ENCODE measurements around the gene KRTAP20-3. TPM values are rescaled to one million over a fixed set of nuclear protein-coding genes. Genes with fewer than 3 reads are reported as not detected.

Gene KRTAP20-3
- total RNA-seq, 1 donor from 2014 or later: not detected

- Histone ChIP-seq H3K4me2 (ENCODE audit: low read length) (no peak overlapping the region), H3K9me3 (ENCODE audit: insufficient read depth, low read depth, low read length) (peaks cover 4% of the 10 kb centered on the region), H3K27me3 (ENCODE audit: insufficient read depth, low read length) (no peaks in the 10 kb centered on the region), H3K79me2 (ENCODE audit: insufficient read depth, low read length) (no peaks in the 10 kb centered on the region), H2AFZ (ENCODE audit: low read depth, low read length) (no peak overlapping the region), H3K4me1 (ENCODE audit: insufficient read depth, low read length) (no peaks in the 10 kb centered on the region), H3K9ac (ENCODE audit: low read length) (no peak overlapping the region), H3K36me3 (ENCODE audit: insufficient read depth, low read length) (no peaks in the 10 kb centered on the region), H3K4me3 (ENCODE audit: insufficient read depth, low read depth, low read length) (no peak overlapping the region), H3K27ac (ENCODE audit: low read depth, low read length) (no peak overlapping the region), H4K20me1 (ENCODE audit: insufficient read depth, low read length) (no peaks in the 10 kb centered on the region)
- H3K36me3 Mint-ChIP-seq (ENCODE audit: low read depth, unreplicated experiment): no peaks in the 10 kb centered on the region
- TF ChIP-seq EZH2 (IDR thresholded peaks at IDR 0.05; ENCODE audit: insufficient read depth, low read length): no peak
- TF ChIP-seq, protein P1, sequence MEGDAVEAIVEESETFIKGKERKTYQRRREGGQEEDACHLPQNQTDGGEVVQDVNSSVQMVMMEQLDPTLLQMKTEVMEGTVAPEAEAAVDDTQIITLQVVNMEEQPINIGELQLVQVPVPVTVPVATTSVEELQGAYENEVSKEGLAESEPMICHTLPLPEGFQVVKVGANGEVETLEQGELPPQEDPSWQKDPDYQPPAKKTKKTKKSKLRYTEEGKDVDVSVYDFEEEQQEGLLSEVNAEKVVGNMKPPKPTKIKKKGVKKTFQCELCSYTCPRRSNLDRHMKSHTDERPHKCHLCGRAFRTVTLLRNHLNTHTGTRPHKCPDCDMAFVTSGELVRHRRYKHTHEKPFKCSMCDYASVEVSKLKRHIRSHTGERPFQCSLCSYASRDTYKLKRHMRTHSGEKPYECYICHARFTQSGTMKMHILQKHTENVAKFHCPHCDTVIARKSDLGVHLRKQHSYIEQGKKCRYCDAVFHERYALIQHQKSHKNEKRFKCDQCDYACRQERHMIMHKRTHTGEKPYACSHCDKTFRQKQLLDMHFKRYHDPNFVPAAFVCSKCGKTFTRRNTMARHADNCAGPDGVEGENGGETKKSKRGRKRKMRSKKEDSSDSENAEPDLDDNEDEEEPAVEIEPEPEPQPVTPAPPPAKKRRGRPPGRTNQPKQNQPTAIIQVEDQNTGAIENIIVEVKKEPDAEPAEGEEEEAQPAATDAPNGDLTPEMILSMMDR (IDR thresholded peaks at IDR 0.05; ENCODE audit: insufficient read depth, low read depth, low read length): no peak
- no peak overlapping the region for H3K4me3 Mint-ChIP-seq (ENCODE audit: unreplicated experiment)
- H3K27ac Mint-ChIP-seq (ENCODE audit: unreplicated experiment): no peak overlapping the region
- DNase-seq (ENCODE audit: low read depth) (no peak), FAIRE-seq (no peak)
- no peaks in the 10 kb centered on the region for H3K27me3 Mint-ChIP-seq (ENCODE audit: low read depth, unreplicated experiment)
- no peaks in the 10 kb centered on the region for H3K9me3 Mint-ChIP-seq (ENCODE audit: unreplicated experiment)
- H3K4me1 Mint-ChIP-seq (ENCODE audit: low read depth, unreplicated experiment): no peaks in the 10 kb centered on the region
These were observed 26.1 kb downstream of the KRTAP20-3 start for GRCh38 chr21:30668776-30669175.

GRCh38 chr21:30672985-30673650 is 30.5 kb downstream of the KRTAP20-3 start:
- DNase-seq (ENCODE audit: low read depth): no peak
- Histone ChIP-seq H3K4me2 (ENCODE audit: low read length) (no peak overlapping the region), H3K4me1 (ENCODE audit: insufficient read depth, low read length) (no peaks in the 10 kb centered on the region), H3K9ac (ENCODE audit: low read length) (no peak overlapping the region), H2AFZ (ENCODE audit: low read depth, low read length) (no peak overlapping the region), H3K9me3 (ENCODE audit: insufficient read depth, low read depth, low read length) (peaks cover 4% of the 10 kb centered on the region), H3K4me3 (ENCODE audit: insufficient read depth, low read depth, low read length) (no peak overlapping the region), H3K79me2 (ENCODE audit: insufficient read depth, low read length) (no peaks in the 10 kb centered on the region), H3K36me3 (ENCODE audit: insufficient read depth, low read length) (no peaks in the 10 kb centered on the region), H4K20me1 (ENCODE audit: insufficient read depth, low read length) (no peaks in the 10 kb centered on the region), H3K27me3 (ENCODE audit: insufficient read depth, low read length) (no peaks in the 10 kb centered on the region), H3K27ac (ENCODE audit: low read depth, low read length) (no peak overlapping the region)
- TF ChIP-seq, protein P1 (IDR thresholded peaks at IDR 0.05; ENCODE audit: insufficient read depth, low read depth, low read length): no peak
- TF ChIP-seq EZH2 (IDR thresholded peaks at IDR 0.05; ENCODE audit: insufficient read depth, low read length): no peak
- Mint-ChIP-seq H3K4me1 (ENCODE audit: low read depth, unreplicated experiment) (peaks cover 14% of the 10 kb centered on the region), H3K27ac (ENCODE audit: unreplicated experiment) (no peak overlapping the region), H3K4me3 (ENCODE audit: unreplicated experiment) (no peak overlapping the region), H3K27me3 (ENCODE audit: low read depth, unreplicated experiment) (no peaks in the 10 kb centered on the region), H3K36me3 (ENCODE audit: low read depth, unreplicated experiment) (no peaks in the 10 kb centered on the region), H3K9me3 (ENCODE audit: unreplicated experiment) (no peaks in the 10 kb centered on the region)
- FAIRE-seq: no peak

- Histone ChIP-seq H4K20me1 (ENCODE audit: insufficient read depth, low read length) (no peaks in the 10 kb centered on the region), H3K79me2 (ENCODE audit: insufficient read depth, low read length) (no peaks in the 10 kb centered on the region), H3K4me1 (ENCODE audit: insufficient read depth, low read length) (no peaks in the 10 kb centered on the region), H3K4me3 (ENCODE audit: insufficient read depth, low read depth, low read length) (no peak overlapping the region), H3K9me3 (ENCODE audit: insufficient read depth, low read depth, low read length) (peaks cover 4% of the 10 kb centered on the region), H2AFZ (ENCODE audit: low read depth, low read length) (no peak overlapping the region), H3K27me3 (ENCODE audit: insufficient read depth, low read length) (no peaks in the 10 kb centered on the region), H3K36me3 (ENCODE audit: insufficient read depth, low read length) (no peaks in the 10 kb centered on the region), H3K9ac (ENCODE audit: low read length) (no peak overlapping the region), H3K27ac (ENCODE audit: low read depth, low read length) (no peak overlapping the region), H3K4me2 (ENCODE audit: low read length) (no peak overlapping the region)
- no peaks in the 10 kb centered on the region for H3K9me3 Mint-ChIP-seq (ENCODE audit: unreplicated experiment)
- TF ChIP-seq EZH2 (IDR thresholded peaks at IDR 0.05; ENCODE audit: insufficient read depth, low read length): no peak
- TF ChIP-seq, protein P1 (IDR thresholded peaks at IDR 0.05; ENCODE audit: insufficient read depth, low read depth, low read length): no peak
- no peak for DNase-seq (ENCODE audit: low read depth)
- H3K36me3 Mint-ChIP-seq (ENCODE audit: low read depth, unreplicated experiment): no peaks in the 10 kb centered on the region
- FAIRE-seq: no peak
- no peak overlapping the region for H3K4me3 Mint-ChIP-seq (ENCODE audit: unreplicated experiment)
- H3K4me1 Mint-ChIP-seq (ENCODE audit: low read depth, unreplicated experiment): peaks cover 19% of the 10 kb centered on the region
- no peak overlapping the region for H3K27ac Mint-ChIP-seq (ENCODE audit: unreplicated experiment)
- no peaks in the 10 kb centered on the region for H3K27me3 Mint-ChIP-seq (ENCODE audit: low read depth, unreplicated experiment)
These were observed 31.6 kb downstream of the KRTAP20-3 start for GRCh38 chr21:30674312-30674711.
